RWPE1 (cell line): ENCODE data around the gene RBFOX1.

Source experiments
- CTCF ChIA-PET: fragments of 350-600 bp; sonication (Branson Sonifier 250); formaldehyde crosslinking; extraction: SDS; loops from one replicate; lab custom pipeline; 2021; lab: Yijun Ruan, JAX
- POLR2A ChIA-PET: fragments of 400-600 bp; formaldehyde crosslinking; extraction: SDS; loops from one replicate; lab custom pipeline; 2020; ENCODE audit warnings: antibody characterized with exemption; ENCODE audit not compliant: low non-redundant PET; lab: Yijun Ruan, JAX
- DNase-seq: peaks from one replicate; pipeline ENCODE4 v3.0.0; 2012; ENCODE audit warnings: low spot score
- H3K27ac ChIP-seq: fragments of 450-650 bp; 2 replicates; pipeline ENCODE4 v1.5.1; 2017
- TF ChIP-seq, protein P1 (sequence below): fragments of 450-650 bp; conservative IDR thresholded peaks from 2 replicates; pipeline ENCODE4 v1.5.1; 2017; ENCODE audit warnings: low read depth, mild to moderate bottlenecking

RBFOX1 gene

DNA sequence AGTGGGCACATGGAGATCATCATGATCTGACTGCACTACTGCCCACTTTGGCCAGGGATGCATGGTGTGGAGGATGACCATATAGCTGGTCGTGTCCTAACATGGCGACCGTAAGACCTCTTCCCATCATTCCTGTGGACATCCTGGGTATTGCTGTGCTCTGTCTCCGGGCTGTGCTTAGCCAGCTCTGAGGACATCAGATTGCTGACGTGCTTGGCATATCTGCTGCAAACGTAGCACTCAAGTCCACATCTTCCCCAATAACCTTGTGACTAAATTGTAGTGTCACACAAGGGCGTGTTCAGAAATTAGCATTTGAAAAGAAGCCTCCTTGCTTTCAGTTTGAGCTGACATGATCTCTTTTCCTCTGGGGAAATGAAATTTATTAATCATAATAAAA is 373.2 kb downstream of the RBFOX1 start:
- POLR2A ChIA-PET, result no interaction called here
- no peak for DNase-seq
- CTCF ChIA-PET, result no interaction called here
- H3K27ac ChIP-seq, result no peak overlapping the region
- TF ChIP-seq, protein P1, sequence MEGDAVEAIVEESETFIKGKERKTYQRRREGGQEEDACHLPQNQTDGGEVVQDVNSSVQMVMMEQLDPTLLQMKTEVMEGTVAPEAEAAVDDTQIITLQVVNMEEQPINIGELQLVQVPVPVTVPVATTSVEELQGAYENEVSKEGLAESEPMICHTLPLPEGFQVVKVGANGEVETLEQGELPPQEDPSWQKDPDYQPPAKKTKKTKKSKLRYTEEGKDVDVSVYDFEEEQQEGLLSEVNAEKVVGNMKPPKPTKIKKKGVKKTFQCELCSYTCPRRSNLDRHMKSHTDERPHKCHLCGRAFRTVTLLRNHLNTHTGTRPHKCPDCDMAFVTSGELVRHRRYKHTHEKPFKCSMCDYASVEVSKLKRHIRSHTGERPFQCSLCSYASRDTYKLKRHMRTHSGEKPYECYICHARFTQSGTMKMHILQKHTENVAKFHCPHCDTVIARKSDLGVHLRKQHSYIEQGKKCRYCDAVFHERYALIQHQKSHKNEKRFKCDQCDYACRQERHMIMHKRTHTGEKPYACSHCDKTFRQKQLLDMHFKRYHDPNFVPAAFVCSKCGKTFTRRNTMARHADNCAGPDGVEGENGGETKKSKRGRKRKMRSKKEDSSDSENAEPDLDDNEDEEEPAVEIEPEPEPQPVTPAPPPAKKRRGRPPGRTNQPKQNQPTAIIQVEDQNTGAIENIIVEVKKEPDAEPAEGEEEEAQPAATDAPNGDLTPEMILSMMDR, result no peak

DNA sequence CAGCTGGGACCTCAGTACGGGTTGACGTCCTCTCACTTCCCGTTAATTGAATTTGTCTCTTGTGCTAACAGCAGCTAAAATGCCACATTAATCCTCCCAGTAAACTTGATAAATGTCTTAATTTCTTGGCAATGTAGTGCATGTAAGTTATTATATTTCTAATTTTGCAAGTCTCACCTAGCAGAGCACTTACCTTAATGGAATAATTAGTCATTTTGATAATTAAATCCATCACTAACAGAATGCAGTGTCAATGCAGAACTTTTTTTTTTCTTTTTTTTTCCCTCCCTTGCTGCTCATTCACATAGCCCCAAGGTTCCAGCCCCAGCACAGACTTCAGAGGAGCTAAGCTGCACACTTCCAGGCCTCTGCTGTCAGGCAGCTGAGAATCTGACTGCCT is 376.5 kb downstream of the RBFOX1 start:
- no peak overlapping the region for H3K27ac ChIP-seq
- TF ChIP-seq, protein P1, result no peak
- ChIA-PET POLR2A (no interaction called here), CTCF (no interaction called here)
- no peak for DNase-seq

DNA sequence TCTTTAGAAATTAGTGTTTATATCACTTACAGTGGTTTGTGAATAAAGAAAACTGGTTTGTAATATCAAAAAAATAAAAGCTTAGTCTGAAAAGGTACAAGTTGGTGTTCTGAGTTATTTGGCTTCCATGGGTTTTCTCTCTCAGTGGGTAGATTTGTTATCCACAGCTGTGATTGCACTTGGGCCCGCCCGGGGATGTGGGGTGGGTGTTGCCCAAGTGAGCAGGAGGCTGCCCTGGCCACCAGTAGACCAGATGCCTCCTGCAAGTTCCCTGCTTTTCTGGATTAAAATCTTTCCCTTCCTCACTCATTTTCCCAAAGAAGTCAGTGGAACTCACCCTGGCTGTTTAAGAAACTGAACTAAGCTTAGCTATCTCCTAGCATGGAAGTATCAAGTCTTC is 380.6 kb downstream of the RBFOX1 start:
- no peak for DNase-seq
- CTCF ChIA-PET, result no interaction called here
- POLR2A ChIA-PET, result no interaction called here
- no peak overlapping the region for H3K27ac ChIP-seq
- TF ChIP-seq, protein P1, result no peak

DNA sequence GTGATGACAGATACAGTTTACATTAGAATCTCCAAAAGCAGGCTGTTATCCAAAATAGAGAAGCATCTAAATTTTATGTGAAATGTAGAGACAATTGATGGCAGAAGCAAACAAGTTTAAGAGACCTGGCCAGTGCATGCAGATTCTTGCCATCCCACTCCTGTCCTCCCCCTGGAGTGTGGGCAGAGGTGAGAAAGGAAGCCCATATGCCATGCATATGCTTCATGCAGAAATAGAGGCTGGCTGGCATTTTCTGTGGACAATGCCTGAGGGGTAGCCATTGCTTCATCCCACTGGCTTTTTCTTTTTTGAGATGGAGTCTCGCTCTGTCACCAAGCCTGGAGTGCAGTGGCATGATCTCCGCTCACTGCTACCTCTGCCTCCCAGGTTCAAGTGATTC is 382.1 kb downstream of the RBFOX1 start:
- POLR2A ChIA-PET, result no interaction called here

DNA sequence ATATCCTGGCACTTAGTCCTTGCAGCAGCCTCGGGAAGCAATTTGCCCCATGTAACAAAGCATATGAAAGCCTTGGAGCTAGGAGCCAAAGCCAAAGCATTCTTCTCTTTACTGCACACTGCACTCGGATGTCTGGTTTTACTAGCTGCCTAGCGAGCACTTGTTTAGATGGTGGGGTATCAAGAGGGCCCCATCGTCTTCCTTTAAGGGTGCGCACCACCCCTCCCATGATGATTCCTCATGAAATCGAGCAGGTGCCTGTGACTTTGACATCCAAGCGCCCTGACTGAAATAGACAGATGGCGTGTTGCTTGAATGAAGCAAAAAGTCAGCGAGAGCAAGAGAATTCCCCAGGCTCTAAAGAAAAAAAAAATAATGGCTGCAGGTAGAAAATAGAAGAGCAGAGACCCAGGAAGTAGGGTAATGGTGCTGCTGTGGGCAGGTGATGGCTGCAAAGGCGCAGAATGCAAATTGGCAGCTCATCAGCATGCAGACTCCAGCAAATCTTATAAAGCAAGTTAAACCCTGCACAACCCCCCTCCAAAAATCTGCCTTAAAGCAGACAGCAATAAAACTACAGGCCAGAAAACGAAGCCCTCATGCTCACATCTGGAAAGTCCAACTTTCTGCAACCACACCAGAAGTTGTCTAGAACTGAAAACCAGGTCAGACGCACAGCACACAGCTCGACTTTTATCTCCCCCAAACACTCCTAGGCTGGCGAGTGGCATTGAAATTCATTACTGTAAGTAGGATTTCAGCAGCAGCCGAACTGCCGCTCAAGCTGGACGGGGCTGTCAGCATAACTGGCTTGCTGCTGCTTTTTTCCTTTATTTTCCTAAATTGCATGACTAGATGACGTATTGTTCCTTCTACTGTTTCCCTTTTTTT is 384.3 kb downstream of the RBFOX1 start:
- POLR2A ChIA-PET, result interaction anchor here (0.6 kb wide), 1 partner anchor 714 kb away, joined by 6 read pairs; no protein-coding TSS in a partner anchor
- DNase-seq, result no peak
- CTCF ChIA-PET, result no interaction called here
- no peak overlapping the region for H3K27ac ChIP-seq
- TF ChIP-seq, protein P1, result no peak

More for the DNA sequence above, 382.1 kb downstream of the RBFOX1 start:
- no peak overlapping the region for H3K27ac ChIP-seq
- TF ChIP-seq, protein P1, result no peak
- CTCF ChIA-PET, result interaction anchor here (0.7 kb wide), 1 partner anchor 635 kb away, joined by 3 read pairs; no protein-coding TSS in a partner anchor
- DNase-seq, result no peak

DNA sequence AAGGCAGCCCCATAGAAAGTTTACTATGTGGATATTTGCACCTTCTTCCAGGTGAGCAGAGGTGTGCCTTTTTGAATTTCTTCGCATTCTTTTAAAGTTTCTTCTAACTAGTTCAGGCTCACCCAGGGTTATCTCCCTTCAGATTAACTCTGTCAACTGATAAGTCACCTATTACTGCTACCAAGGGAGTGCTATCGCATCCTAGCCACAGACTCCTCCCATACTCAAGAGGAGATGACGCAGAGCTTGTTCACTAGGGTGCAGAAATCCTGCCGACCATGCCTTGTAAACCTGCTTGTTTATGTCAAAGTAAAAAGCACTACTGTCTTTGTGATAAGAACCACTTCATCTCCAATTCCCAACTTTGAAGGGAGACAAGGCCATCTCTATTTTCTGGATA is 390.1 kb downstream of the RBFOX1 start:
- TF ChIP-seq, protein P1, result no peak
- ChIA-PET POLR2A (no interaction called here), CTCF (no interaction called here)
- no peak for DNase-seq
- no peak overlapping the region for H3K27ac ChIP-seq
